WTC11 (cell line): ENCODE data around the gene MEIG1. TPM values are rescaled to one million over a fixed set of nuclear protein-coding genes. Genes with fewer than 3 reads are reported as not detected.
A peak's percentile ranks its signal among the peaks of the same experiment; 100 is the strongest.

ENCODE experiments used
- ATF1 ChIP-seq: sonication (generic); formaldehyde crosslinking; IDR thresholded peaks from 2 replicates; pipeline ENCODE4 v1.8.1; 2023; ENCODE audit warnings: mild to moderate bottlenecking, moderate library complexity, missing genetic modification reagents
- CREB1 ChIP-seq: sonication (generic); formaldehyde crosslinking; IDR thresholded peaks from 2 replicates; pipeline ENCODE4 v1.8.0; 2023; ENCODE audit warnings: mild to moderate bottlenecking, missing genetic modification reagents
- ELF4 ChIP-seq: sonication (generic); formaldehyde crosslinking; IDR thresholded peaks from 2 replicates; pipeline ENCODE4 v1.8.1; 2022; ENCODE audit warnings: low read depth, mild to moderate bottlenecking, moderate library complexity, missing genetic modification reagents
- ETV6 ChIP-seq: sonication (generic); formaldehyde crosslinking; IDR thresholded peaks from 2 replicates; pipeline ENCODE4 v1.8.1; 2022; ENCODE audit warnings: mild to moderate bottlenecking, missing genetic modification reagents
- FOXK1 ChIP-seq: sonication (generic); formaldehyde crosslinking; IDR thresholded peaks from 2 replicates; pipeline ENCODE4 v1.8.0; 2022; ENCODE audit warnings: mild to moderate bottlenecking, moderate library complexity, missing genetic modification reagents
- FOXP1 ChIP-seq: sonication (generic); formaldehyde crosslinking; IDR thresholded peaks from 2 replicates; pipeline ENCODE4 v1.8.0; 2022; ENCODE audit warnings: missing genetic modification reagents, mild to moderate bottlenecking, moderate library complexity, borderline replicate concordance
- JAZF1 ChIP-seq: fragments of 250-450 bp; sonication (Bioruptor Pico); IDR thresholded peaks from 2 replicates; pipeline ENCODE4 v1.9.0; 2021; ENCODE audit warnings: moderate library complexity, mild to moderate bottlenecking, inconsistent platforms
- JUN ChIP-seq: sonication (generic); formaldehyde crosslinking; IDR thresholded peaks from 2 replicates; pipeline ENCODE4 v1.8.0; 2023; ENCODE audit warnings: mild to moderate bottlenecking, missing genetic modification reagents
- MXD4 ChIP-seq: fragments of 250-450 bp; sonication (Bioruptor Pico); IDR thresholded peaks from 2 replicates; pipeline ENCODE4 v1.8.0; 2021; ENCODE audit warnings: mild to moderate bottlenecking, moderate library complexity, borderline replicate concordance
- NFYB ChIP-seq: sonication (generic); formaldehyde crosslinking; conservative IDR thresholded peaks from 2 replicates; pipeline ENCODE4 v1.8.0; 2022; ENCODE audit warnings: low read depth, missing genetic modification reagents
- OVOL2 ChIP-seq: fragments of 250-450 bp; sonication (Bioruptor Pico); IDR thresholded peaks from 2 replicates; pipeline ENCODE4 v1.9.0; 2021; ENCODE audit warnings: mild to moderate bottlenecking, borderline replicate concordance
- PRDM15 ChIP-seq: sonication (generic); formaldehyde crosslinking; IDR thresholded peaks from 2 replicates; pipeline ENCODE4 v1.8.0; 2022; ENCODE audit warnings: missing genetic modification reagents
- PREB ChIP-seq: sonication (generic); formaldehyde crosslinking; IDR thresholded peaks from 2 replicates; pipeline ENCODE4 v1.8.1; 2022; ENCODE audit warnings: mild to moderate bottlenecking, missing genetic modification reagents, moderate library complexity, borderline replicate concordance
- SMAD4 ChIP-seq: sonication (generic); formaldehyde crosslinking; IDR thresholded peaks from 2 replicates; pipeline ENCODE4 v1.8.0; 2022; ENCODE audit warnings: mild to moderate bottlenecking, missing genetic modification reagents
- TCF7 ChIP-seq: sonication (generic); formaldehyde crosslinking; IDR thresholded peaks from 2 replicates; pipeline ENCODE4 v1.8.0; 2022; ENCODE audit warnings: mild to moderate bottlenecking, low read depth, missing genetic modification reagents, moderate library complexity
- TEAD1 ChIP-seq: sonication (generic); formaldehyde crosslinking; IDR thresholded peaks from 2 replicates; pipeline ENCODE4 v1.8.0; 2022; ENCODE audit warnings: mild to moderate bottlenecking, missing genetic modification reagents
- ZNF121 ChIP-seq: sonication (generic); formaldehyde crosslinking; IDR thresholded peaks from 2 replicates; pipeline ENCODE4 v1.8.0; 2023; ENCODE audit warnings: missing genetic modification reagents
- ZNF138 ChIP-seq: sonication (generic); formaldehyde crosslinking; conservative IDR thresholded peaks from 2 replicates; pipeline ENCODE4 v1.8.1; 2022; ENCODE audit warnings: mild to moderate bottlenecking, moderate library complexity, missing genetic modification reagents
- ZNF263 ChIP-seq: sonication (generic); formaldehyde crosslinking; IDR thresholded peaks from 2 replicates; pipeline ENCODE4 v1.8.1; 2022; ENCODE audit warnings: low read depth, mild to moderate bottlenecking, moderate library complexity, missing genetic modification reagents
- ZNF317 ChIP-seq: sonication (generic); formaldehyde crosslinking; IDR thresholded peaks from 2 replicates; pipeline ENCODE4 v1.8.1; 2023; ENCODE audit warnings: low read depth, mild to moderate bottlenecking, moderate library complexity, missing genetic modification reagents, borderline replicate concordance
- ZNF416 ChIP-seq: fragments of 250-450 bp; sonication (Bioruptor Pico); IDR thresholded peaks from 2 replicates; pipeline ENCODE4 v1.9.0; 2021; ENCODE audit warnings: mild to moderate bottlenecking, inconsistent platforms
- ZNF423 ChIP-seq: fragments of 250-450 bp; sonication (Bioruptor Pico); IDR thresholded peaks from 2 replicates; pipeline ENCODE4 v2.1.2; 2022; ENCODE audit warnings: mild to moderate bottlenecking, moderate library complexity
- total RNA-seq: library from RNA; stranded (reverse); gene quantifications from 3 replicates; pipeline ENCODE4 v1.2.3, GENCODE V29; 2021
- TF ChIP-seq, protein P1 (sequence below): sonication (generic); formaldehyde crosslinking; IDR thresholded peaks from 2 replicates; pipeline ENCODE4 v1.8.1; 2023; ENCODE audit warnings: mild to moderate bottlenecking, missing genetic modification reagents, moderate library complexity
- TF ChIP-seq, protein P2 (sequence below): sonication (generic); formaldehyde crosslinking; IDR thresholded peaks from 2 replicates; pipeline ENCODE4 v1.8.1; 2023; ENCODE audit warnings: mild to moderate bottlenecking, missing genetic modification reagents
- TF ChIP-seq, protein P3 (sequence below): sonication (generic); formaldehyde crosslinking; IDR thresholded peaks from 2 replicates; pipeline ENCODE4 v1.8.1; 2022; ENCODE audit warnings: low read depth, missing genetic modification reagents, borderline replicate concordance
- TF ChIP-seq, protein P4 (sequence below): sonication (generic); formaldehyde crosslinking; IDR thresholded peaks from 2 replicates; pipeline ENCODE4 v1.8.1; 2023; ENCODE audit warnings: mild to moderate bottlenecking, missing genetic modification reagents, moderate library complexity
- TF ChIP-seq, protein P5 (sequence below): fragments of 250-450 bp; sonication (Bioruptor Pico); IDR thresholded peaks from 2 replicates; pipeline ENCODE4 v1.8.0; 2021; ENCODE audit warnings: mild to moderate bottlenecking
- TF ChIP-seq, protein P6 (sequence below): sonication (generic); formaldehyde crosslinking; IDR thresholded peaks from 2 replicates; pipeline ENCODE4 v1.8.0; 2023; ENCODE audit warnings: missing genetic modification reagents

Gene MEIG1
- total RNA-seq, 1 experiment from 2014 or later: not detected

DNA sequence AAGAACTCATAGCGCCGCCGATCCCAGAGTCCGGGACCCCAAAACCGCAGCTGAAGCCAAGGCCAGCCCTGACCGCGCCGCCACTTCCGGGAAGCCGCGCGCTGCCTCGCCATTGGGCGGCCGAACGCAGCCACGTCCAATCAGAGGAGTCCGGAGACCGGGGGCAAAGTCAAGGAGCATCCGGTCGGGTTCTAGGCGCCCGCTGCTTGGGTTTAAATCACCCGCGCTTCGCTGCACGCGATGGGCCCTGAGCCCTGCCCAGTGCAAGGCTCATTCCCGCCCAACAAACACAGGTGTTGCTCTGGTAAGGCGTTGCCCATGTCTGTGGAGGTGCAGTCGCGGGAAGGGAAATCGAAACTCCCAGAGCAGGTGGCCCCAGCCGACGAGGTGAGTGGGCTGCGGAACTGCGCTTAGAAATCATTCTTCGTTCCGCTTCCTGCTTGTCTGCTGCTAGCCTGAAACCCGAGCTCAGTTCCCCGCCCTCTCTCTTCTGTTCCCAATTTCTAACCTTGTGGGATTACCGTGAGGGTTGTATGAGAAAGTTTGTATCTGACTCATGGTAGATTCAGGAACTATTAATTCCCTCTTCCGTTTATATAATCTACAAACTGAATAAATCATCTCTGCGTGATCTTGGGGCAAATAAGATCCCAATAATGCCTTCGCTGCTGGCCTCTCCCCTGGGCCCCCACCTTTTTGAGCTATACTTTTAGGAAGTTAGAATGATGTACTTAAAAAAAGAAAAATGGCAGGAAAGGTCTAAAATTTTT is 5.0 kb upstream of the MEIG1 start, which contains the start of gene DCLRE1C (continued):
- TF ChIP-seq, protein P1, sequence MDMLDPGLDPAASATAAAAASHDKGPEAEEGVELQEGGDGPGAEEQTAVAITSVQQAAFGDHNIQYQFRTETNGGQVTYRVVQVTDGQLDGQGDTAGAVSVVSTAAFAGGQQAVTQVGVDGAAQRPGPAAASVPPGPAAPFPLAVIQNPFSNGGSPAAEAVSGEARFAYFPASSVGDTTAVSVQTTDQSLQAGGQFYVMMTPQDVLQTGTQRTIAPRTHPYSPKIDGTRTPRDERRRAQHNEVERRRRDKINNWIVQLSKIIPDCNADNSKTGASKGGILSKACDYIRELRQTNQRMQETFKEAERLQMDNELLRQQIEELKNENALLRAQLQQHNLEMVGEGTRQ (CRISPR knock-in tag): peak; percentile 37
- TF ChIP-seq ZNF121 (CRISPR knock-in tag): no peak
- peak; percentile 79 for TF ChIP-seq CREB1 (CRISPR knock-in tag)
- TF ChIP-seq ZNF138: no peak
- no peak for TF ChIP-seq OVOL2
- TF ChIP-seq ZNF317 (CRISPR knock-in tag): peak; percentile 36; the same call in 1 of the 2 replicates
- no peak for TF ChIP-seq ATF1 (CRISPR knock-in tag)
- peak; percentile 95 for TF ChIP-seq FOXP1 (CRISPR knock-in tag)
- TF ChIP-seq, protein P2, sequence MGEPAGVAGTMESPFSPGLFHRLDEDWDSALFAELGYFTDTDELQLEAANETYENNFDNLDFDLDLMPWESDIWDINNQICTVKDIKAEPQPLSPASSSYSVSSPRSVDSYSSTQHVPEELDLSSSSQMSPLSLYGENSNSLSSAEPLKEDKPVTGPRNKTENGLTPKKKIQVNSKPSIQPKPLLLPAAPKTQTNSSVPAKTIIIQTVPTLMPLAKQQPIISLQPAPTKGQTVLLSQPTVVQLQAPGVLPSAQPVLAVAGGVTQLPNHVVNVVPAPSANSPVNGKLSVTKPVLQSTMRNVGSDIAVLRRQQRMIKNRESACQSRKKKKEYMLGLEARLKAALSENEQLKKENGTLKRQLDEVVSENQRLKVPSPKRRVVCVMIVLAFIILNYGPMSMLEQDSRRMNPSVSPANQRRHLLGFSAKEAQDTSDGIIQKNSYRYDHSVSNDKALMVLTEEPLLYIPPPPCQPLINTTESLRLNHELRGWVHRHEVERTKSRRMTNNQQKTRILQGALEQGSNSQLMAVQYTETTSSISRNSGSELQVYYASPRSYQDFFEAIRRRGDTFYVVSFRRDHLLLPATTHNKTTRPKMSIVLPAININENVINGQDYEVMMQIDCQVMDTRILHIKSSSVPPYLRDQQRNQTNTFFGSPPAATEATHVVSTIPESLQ (CRISPR knock-in tag): no peak
- TF ChIP-seq FOXK1: peak; percentile 61
- no peak for TF ChIP-seq MXD4 (CRISPR knock-in tag)
- no peak for TF ChIP-seq ELF4 (CRISPR knock-in tag)
- TF ChIP-seq, protein P3, sequence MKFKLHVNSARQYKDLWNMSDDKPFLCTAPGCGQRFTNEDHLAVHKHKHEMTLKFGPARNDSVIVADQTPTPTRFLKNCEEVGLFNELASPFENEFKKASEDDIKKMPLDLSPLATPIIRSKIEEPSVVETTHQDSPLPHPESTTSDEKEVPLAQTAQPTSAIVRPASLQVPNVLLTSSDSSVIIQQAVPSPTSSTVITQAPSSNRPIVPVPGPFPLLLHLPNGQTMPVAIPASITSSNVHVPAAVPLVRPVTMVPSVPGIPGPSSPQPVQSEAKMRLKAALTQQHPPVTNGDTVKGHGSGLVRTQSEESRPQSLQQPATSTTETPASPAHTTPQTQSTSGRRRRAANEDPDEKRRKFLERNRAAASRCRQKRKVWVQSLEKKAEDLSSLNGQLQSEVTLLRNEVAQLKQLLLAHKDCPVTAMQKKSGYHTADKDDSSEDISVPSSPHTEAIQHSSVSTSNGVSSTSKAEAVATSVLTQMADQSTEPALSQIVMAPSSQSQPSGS (CRISPR knock-in tag): no peak
- peak; percentile 97 for TF ChIP-seq PREB (CRISPR knock-in tag)
- no peak for TF ChIP-seq ZNF416 (CRISPR knock-in tag)
- no peak for TF ChIP-seq ZNF423
- TF ChIP-seq TCF7 (CRISPR knock-in tag): no peak
- 0 out of 2 replicates have a peak, but pooled peaks have one; percentile 62 for TF ChIP-seq ZNF263 (CRISPR knock-in tag)
- TF ChIP-seq, protein P4, sequence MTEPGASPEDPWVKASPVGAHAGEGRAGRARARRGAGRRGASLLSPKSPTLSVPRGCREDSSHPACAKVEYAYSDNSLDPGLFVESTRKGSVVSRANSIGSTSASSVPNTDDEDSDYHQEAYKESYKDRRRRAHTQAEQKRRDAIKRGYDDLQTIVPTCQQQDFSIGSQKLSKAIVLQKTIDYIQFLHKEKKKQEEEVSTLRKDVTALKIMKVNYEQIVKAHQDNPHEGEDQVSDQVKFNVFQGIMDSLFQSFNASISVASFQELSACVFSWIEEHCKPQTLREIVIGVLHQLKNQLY: no peak
- TF ChIP-seq ETV6 (CRISPR knock-in tag): peak; percentile 91; the same call in 1 of the 2 replicates
- peak; percentile 95 for TF ChIP-seq NFYB (CRISPR knock-in tag)
- peak; percentile 71; the same call in 1 of the 2 replicates for TF ChIP-seq SMAD4
- TF ChIP-seq, protein P5, sequence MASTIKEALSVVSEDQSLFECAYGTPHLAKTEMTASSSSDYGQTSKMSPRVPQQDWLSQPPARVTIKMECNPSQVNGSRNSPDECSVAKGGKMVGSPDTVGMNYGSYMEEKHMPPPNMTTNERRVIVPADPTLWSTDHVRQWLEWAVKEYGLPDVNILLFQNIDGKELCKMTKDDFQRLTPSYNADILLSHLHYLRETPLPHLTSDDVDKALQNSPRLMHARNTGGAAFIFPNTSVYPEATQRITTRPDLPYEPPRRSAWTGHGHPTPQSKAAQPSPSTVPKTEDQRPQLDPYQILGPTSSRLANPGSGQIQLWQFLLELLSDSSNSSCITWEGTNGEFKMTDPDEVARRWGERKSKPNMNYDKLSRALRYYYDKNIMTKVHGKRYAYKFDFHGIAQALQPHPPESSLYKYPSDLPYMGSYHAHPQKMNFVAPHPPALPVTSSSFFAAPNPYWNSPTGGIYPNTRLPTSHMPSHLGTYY (CRISPR knock-in tag): no peak
- TF ChIP-seq JUN (CRISPR knock-in tag): peak; percentile 68
- no peak for TF ChIP-seq JAZF1
- peak; percentile 89 for TF ChIP-seq TEAD1 (CRISPR knock-in tag)
- TF ChIP-seq PRDM15 (CRISPR knock-in tag): no peak
- TF ChIP-seq, protein P6, sequence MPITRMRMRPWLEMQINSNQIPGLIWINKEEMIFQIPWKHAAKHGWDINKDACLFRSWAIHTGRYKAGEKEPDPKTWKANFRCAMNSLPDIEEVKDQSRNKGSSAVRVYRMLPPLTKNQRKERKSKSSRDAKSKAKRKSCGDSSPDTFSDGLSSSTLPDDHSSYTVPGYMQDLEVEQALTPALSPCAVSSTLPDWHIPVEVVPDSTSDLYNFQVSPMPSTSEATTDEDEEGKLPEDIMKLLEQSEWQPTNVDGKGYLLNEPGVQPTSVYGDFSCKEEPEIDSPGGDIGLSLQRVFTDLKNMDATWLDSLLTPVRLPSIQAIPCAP (CRISPR knock-in tag): 0 out of 2 replicates have a peak, but pooled peaks have one; percentile 38
